SK-N-SH (cell line): ENCODE results near the gene GPR143. TPM values are rescaled to one million over a fixed set of nuclear protein-coding genes. Genes with fewer than 3 reads are reported as not detected.

ENCODE experiments used
- CTCF ChIA-PET: fragments of 300-600, 350-600 bp; formaldehyde crosslinking; extraction: SDS; loops from one replicate; lab custom pipeline; 2021; lab: Yijun Ruan, JAX
- POLR2A ChIA-PET: fragments of 350-600 bp; sonication (Branson Sonifier 250); formaldehyde crosslinking; extraction: SDS; loops from one replicate; lab custom pipeline; 2020; ENCODE audit warnings: antibody characterized with exemption, inconsistent platforms; lab: Yijun Ruan, JAX
- DNase-seq: peaks from one replicate; pipeline ENCODE4 v3.0.0; 2012
- H2AFZ ChIP-seq: fragments of 200-600 bp; sonication (generic); 2 replicates; pipeline ENCODE4 v1.8.1; 2016; ENCODE audit warnings: antibody characterized with exemption, mild to moderate bottlenecking, low read depth
- H3F3A ChIP-seq: fragments of 200-600 bp; sonication (generic); replicated peaks from 2 replicates; pipeline ENCODE3; 2016; ENCODE audit warnings: antibody characterized with exemption, mild to moderate bottlenecking; ENCODE audit not compliant: insufficient read depth
- H3K27ac ChIP-seq, 2 experiments: fragments of 200-500 bp in 1 of 2; fragments of 200-600 bp in 1 of 2; sonication (Bioruptor generic) in 1 of 2; sonication (generic), shearing (Covaris generic) in 1 of 2; 2 replicates each; pipeline versions ENCODE4 v1.5.1 to v1.6.1; 2014 to 2016; ENCODE audit warnings: low read depth in 2 of 2, inconsistent platforms in 1 of 2, low read length in 1 of 2, mild to moderate bottlenecking in 1 of 2, mixed read lengths in 1 of 2
- H3K27me3 ChIP-seq: fragments of 200-600 bp; sonication (generic), shearing (Covaris generic); 2 replicates; pipeline ENCODE4 v1.6.1; 2016; ENCODE audit warnings: mixed run types; ENCODE audit not compliant: insufficient read depth
- H3K36me3 ChIP-seq, 2 experiments: fragments of 200-500 bp in 1 of 2; fragments of 200-600 bp in 1 of 2; sonication (Bioruptor generic) in 1 of 2; sonication (generic) in 1 of 2; replicated peaks in 1 of 2; 2 replicates each; pipeline versions ENCODE3 to v1.5.1; 2014 to 2016; ENCODE audit warnings: low read length in 1 of 2, mild to moderate bottlenecking in 1 of 2; ENCODE audit not compliant: insufficient read depth in 2 of 2, control insufficient read depth in 1 of 2
- H3K4me1 ChIP-seq, 2 experiments: fragments of 200-500 bp in 1 of 2; fragments of 200-600 bp in 1 of 2; sonication (Bioruptor generic) in 1 of 2; sonication (generic), shearing (Covaris generic) in 1 of 2; 2 replicates each; pipeline versions ENCODE4 v1.5.1 to v1.6.1; 2014 to 2016; ENCODE audit warnings: low read depth in 1 of 2, low read length in 1 of 2, mixed run types in 1 of 2; ENCODE audit not compliant: insufficient read depth in 2 of 2, control insufficient read depth in 1 of 2
- H3K4me2 ChIP-seq: fragments of 200-600 bp; sonication (generic), shearing (Covaris generic); 2 replicates; pipeline ENCODE4 v1.6.1; 2017; ENCODE audit warnings: mixed run types
- H3K4me3 ChIP-seq, 2 experiments: fragments of 200-500 bp in 1 of 2; fragments of 200-600 bp in 1 of 2; sonication (Bioruptor generic) in 1 of 2; sonication (generic), shearing (Covaris generic) in 1 of 2; 2 replicates each; pipeline versions ENCODE4 v1.5.1 to v1.8.1; 2014 to 2016; ENCODE audit warnings: low read depth in 2 of 2, inconsistent platforms in 1 of 2, low read length in 1 of 2, mild to moderate bottlenecking in 1 of 2, mixed read lengths in 1 of 2, moderate library complexity in 1 of 2
- H3K79me2 ChIP-seq: fragments of 200-600 bp; sonication (generic); 2 replicates; pipeline ENCODE4 v1.8.1; 2017; ENCODE audit warnings: mild to moderate bottlenecking; ENCODE audit not compliant: insufficient read depth
- H3K9ac ChIP-seq: fragments of 200-600 bp; sonication (generic); 2 replicates; pipeline ENCODE4 v1.6.1; 2017; ENCODE audit warnings: mixed run types
- H3K9me2 ChIP-seq: fragments of 200-600 bp; sonication (generic); 2 replicates; pipeline ENCODE4 v1.6.1; 2017; ENCODE audit warnings: mixed run types
- H3K9me3 ChIP-seq: fragments of 200-600 bp; sonication (generic); 2 replicates; pipeline ENCODE4 v1.6.1; 2017; ENCODE audit warnings: mixed run types, mild to moderate bottlenecking, moderate library complexity
- H4K20me1 ChIP-seq: fragments of 200-600 bp; sonication (generic); 2 replicates; pipeline ENCODE4 v1.6.1; 2017; ENCODE audit warnings: mild to moderate bottlenecking, mixed run types; ENCODE audit not compliant: insufficient read depth
- ELF1 ChIP-seq: IDR thresholded peaks from 2 replicates; pipeline ENCODE4 v1.4.0; 2012
- EP300 ChIP-seq, 2 experiments: IDR thresholded peaks; 2 replicates each; pipeline versions ENCODE4 v1.4.0 to v1.6.1; 2012; ENCODE audit warnings: borderline replicate concordance in 1 of 2, low read depth in 1 of 2, low read length in 1 of 2
- EZH2phosphoT487 ChIP-seq: fragments of 200-600 bp; sonication (generic); IDR thresholded peaks from 2 replicates; pipeline ENCODE4 v1.6.1; 2017; ENCODE audit warnings: low read depth, mixed run types, mild to moderate bottlenecking, antibody characterized with exemption, moderate library complexity, borderline replicate concordance
- FOSL2 ChIP-seq: IDR thresholded peaks from 2 replicates; pipeline ENCODE4 v1.4.0; 2012; ENCODE audit warnings: low read depth, mild to moderate bottlenecking, moderate library complexity, borderline replicate concordance
- FOXM1 ChIP-seq: IDR thresholded peaks from 2 replicates; pipeline ENCODE4 v1.4.0; 2012; ENCODE audit warnings: low read depth, mild to moderate bottlenecking
- GABPA ChIP-seq: IDR thresholded peaks from 2 replicates; pipeline ENCODE4 v1.4.0; 2012; ENCODE audit warnings: low read depth, mild to moderate bottlenecking
- GATA2 ChIP-seq: sonication (generic); formaldehyde crosslinking; IDR thresholded peaks from 2 replicates; pipeline ENCODE4 v1.5.0; 2020; ENCODE audit warnings: mild to moderate bottlenecking, missing genetic modification reagents
- MXI1 ChIP-seq: IDR thresholded peaks from 2 replicates; pipeline ENCODE4 v1.6.1; 2012; ENCODE audit warnings: mild to moderate bottlenecking, low read depth, low read length, improper control_type of control experiment
- NRF1 ChIP-seq: IDR thresholded peaks from 2 replicates; pipeline ENCODE4 v1.6.1; 2012; ENCODE audit warnings: low read depth, mild to moderate bottlenecking, low read length
- POLR2AphosphoS5 ChIP-seq: IDR thresholded peaks from 2 replicates; pipeline ENCODE4 v1.6.1; 2012; ENCODE audit warnings: low read depth, low read length
- RFX5 ChIP-seq: IDR thresholded peaks from 2 replicates; pipeline ENCODE4 v1.6.1; 2012; ENCODE audit warnings: mild to moderate bottlenecking, improper control_type of control experiment, low read length
- RXRA ChIP-seq: IDR thresholded peaks from 2 replicates; pipeline ENCODE4 v1.4.0; 2012; ENCODE audit warnings: low read depth, mild to moderate bottlenecking, borderline replicate concordance
- SIN3A ChIP-seq: IDR thresholded peaks from 2 replicates; pipeline ENCODE4 v1.6.1; 2012; ENCODE audit warnings: low read depth, mild to moderate bottlenecking, low read length, moderate library complexity, borderline replicate concordance
- TCF12 ChIP-seq: IDR thresholded peaks from 2 replicates; pipeline ENCODE4 v1.4.0; 2012
- TEAD4 ChIP-seq: IDR thresholded peaks from 2 replicates; pipeline ENCODE4 v1.4.0; 2012; ENCODE audit warnings: mild to moderate bottlenecking, borderline replicate concordance; ENCODE audit not compliant: insufficient read depth
- WGBS: methylation state at CpG from one replicate; pipeline ENCODE4 v1.1.6; 2017; ENCODE audit warnings: low lambda C conversion rate; 5-methylcytosine and 5-hydroxymethylcytosine counted together
- polyA plus RNA-seq, 3 experiments: library from polyadenylated mRNA; depleted of rRNA; stranded (reverse); fragments of >200 nt; gene quantifications; 2 replicates each; pipeline ENCODE4 v1.2.3, GENCODE V29; 2012
- TF ChIP-seq, protein P1 (sequence below): IDR thresholded peaks from 2 replicates; pipeline ENCODE4; 2012
- TF ChIP-seq, protein P2 (sequence below): IDR thresholded peaks from 2 replicates; pipeline ENCODE4 v1.4.0; 2012; ENCODE audit warnings: low read depth, borderline replicate concordance
- TF ChIP-seq, protein P3 (sequence below): fragments of 150-350 bp; IDR thresholded peaks from 2 replicates; pipeline ENCODE4 v1.6.1; 2017; ENCODE audit warnings: antibody characterized with exemption, low read length, low read depth, borderline replicate concordance

GPR143 gene
- polyA plus RNA-seq, 1 of the 3 experiments (the other 2 are of a cell fraction), result not detected

DNA sequence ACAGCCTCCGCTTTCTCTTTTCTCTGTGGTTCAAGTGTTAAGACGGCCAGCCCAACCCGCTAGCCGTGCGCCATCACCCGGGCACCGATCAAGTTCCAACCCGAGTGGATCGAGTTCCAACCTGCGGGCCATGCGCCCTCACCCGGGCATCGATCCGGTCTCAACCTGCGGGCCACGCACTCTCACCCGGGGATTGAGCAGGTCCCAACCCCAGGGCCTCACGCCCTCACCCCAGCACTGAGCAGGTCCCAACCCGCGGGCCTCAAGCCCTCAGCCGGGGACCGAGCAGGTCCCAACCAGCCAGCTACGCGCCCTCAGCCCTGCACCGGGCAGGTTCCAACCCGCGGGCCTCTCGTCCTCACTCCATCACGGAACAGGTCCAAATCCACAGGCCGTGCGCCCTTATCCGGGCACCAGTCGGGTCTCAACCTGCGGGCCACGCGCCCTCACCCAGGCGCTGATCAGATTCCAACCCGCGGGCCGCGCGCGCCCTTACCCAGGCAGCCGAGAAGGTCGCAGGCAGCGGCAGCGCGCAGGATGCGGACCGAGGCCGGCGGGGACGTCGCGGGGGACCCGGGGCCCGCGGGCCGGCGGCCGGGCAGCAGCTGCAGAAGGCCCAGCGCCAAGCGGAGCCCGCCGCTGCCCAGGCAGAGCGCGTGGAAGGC, 443 bp downstream of the GPR143 start (continued):
- TF ChIP-seq, protein P1, sequence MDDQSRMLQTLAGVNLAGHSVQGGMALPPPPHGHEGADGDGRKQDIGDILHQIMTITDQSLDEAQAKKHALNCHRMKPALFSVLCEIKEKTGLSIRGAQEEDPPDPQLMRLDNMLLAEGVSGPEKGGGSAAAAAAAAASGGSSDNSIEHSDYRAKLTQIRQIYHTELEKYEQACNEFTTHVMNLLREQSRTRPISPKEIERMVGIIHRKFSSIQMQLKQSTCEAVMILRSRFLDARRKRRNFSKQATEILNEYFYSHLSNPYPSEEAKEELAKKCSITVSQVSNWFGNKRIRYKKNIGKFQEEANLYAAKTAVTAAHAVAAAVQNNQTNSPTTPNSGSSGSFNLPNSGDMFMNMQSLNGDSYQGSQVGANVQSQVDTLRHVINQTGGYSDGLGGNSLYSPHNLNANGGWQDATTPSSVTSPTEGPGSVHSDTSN, result no peak
- TF ChIP-seq TEAD4, result no peak
- no peak for TF ChIP-seq RXRA
- TF ChIP-seq, all 33 proteins: peak for 0

DNA sequence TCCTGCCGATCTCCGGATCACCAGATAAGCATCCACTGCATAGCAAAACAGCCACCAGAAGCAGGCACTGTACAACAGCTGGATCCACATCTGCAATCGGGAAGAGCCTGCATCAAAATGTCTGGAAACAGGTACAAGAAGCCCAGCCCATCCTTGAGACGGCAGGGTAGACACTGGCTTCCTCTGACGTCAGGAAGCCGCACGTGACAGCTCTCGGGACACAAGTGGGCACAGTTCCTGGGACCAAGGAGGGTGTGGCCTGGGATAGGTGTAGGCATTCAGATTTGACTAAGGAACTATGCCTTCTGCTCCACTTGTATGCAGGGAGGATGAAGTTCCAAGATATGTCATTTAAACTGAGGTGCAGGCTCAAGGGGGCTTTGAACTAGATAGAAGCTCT, 6.3 kb downstream of the GPR143 start:
- no peak overlapping the region for H3K4me2 ChIP-seq
- WGBS, result 17% methylated on average over 8 of the region's 8 CpGs

More for the DNA sequence above, 6.3 kb downstream of the GPR143 start:
- DNase-seq, result no peak
- Histone ChIP-seq H3K9me2 (no peaks in the 10 kb centered on the region), H2AFZ (no peak overlapping the region), H4K20me1 (no peaks in the 10 kb centered on the region), H3K9ac (no peak overlapping the region), H3F3A (no peaks in the 10 kb centered on the region), H3K9me3 (no peaks in the 10 kb centered on the region), H3K27ac (no peak overlapping the region), H3K4me3 (no peak overlapping the region), H3K27me3 (no peaks in the 10 kb centered on the region; the same call in 1 of the 2 replicates), H3K36me3 (no peaks in the 10 kb centered on the region), H3K79me2 (no peaks in the 10 kb centered on the region), H3K4me1 (no peaks in the 10 kb centered on the region)
- ChIA-PET CTCF (no interaction called here), POLR2A (interaction anchor here (0.7 kb wide), 1 partner anchor 191 kb away, joined by 3 read pairs; no protein-coding TSS in a partner anchor)
- TF ChIP-seq ELF1 (no peak), GABPA (no peak), RFX5 (no peak), TCF12 (no peak), MXI1 (no peak), NRF1 (no peak), POLR2AphosphoS5 (no peak), EP300 (IDR thresholded peaks at IDR 0.05; ENCODE audit: borderline replicate concordance in 1 of 2, low read depth in 1 of 2, low read length in 1 of 2) (no peak), SIN3A (no peak), FOXM1 (no peak), RXRA (no peak), FOSL2 (no peak), EZH2phosphoT487 (no peak), GATA2 (CRISPR knock-in tag) (no peak)
- TF ChIP-seq, protein P2, sequence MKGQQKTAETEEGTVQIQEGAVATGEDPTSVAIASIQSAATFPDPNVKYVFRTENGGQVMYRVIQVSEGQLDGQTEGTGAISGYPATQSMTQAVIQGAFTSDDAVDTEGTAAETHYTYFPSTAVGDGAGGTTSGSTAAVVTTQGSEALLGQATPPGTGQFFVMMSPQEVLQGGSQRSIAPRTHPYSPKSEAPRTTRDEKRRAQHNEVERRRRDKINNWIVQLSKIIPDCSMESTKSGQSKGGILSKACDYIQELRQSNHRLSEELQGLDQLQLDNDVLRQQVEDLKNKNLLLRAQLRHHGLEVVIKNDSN, result no peak
- TF ChIP-seq, protein P1, result no peak
- TF ChIP-seq, protein P3, sequence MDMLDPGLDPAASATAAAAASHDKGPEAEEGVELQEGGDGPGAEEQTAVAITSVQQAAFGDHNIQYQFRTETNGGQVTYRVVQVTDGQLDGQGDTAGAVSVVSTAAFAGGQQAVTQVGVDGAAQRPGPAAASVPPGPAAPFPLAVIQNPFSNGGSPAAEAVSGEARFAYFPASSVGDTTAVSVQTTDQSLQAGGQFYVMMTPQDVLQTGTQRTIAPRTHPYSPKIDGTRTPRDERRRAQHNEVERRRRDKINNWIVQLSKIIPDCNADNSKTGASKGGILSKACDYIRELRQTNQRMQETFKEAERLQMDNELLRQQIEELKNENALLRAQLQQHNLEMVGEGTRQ, result no peak
